ENCODE data around the gene RIPPLY2. TPM values are rescaled to one million over a fixed set of nuclear protein-coding genes. Genes with fewer than 3 reads are reported as not detected.

The RIPPLY2 gene
- polyA plus RNA-seq, 1 of the 3 experiments (the other 2 are of a cell fraction): 0.33 TPM

DNA sequence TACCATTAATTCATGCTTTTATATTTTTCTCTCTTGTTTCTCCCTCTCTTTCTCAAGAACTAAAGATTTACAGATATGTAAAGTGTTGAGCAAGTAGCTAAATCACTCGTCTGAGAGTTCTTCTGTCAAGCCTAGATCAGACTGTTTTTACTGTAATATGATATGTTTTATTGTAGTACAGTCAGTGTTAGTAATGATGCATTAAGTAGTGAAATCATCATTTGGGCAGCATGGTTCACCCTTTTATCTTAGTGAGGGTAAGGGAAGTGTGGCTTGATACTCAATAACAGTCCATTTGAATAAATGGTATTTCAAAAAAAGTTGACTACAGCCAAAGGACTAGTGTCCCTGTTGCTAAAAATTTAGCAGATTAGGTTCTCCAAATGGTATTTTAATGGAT, 15.5 kb downstream of the RIPPLY2 start:
- WGBS (ENCODE audit: low lambda C conversion rate): 17% methylated on average over 1 of the region's 1 CpG
- POLR2A ChIA-PET: no interaction called here
- peaks cover 20 to 33% of the 10 kb centered on the region in 2 experiments for H3K36me3 ChIP-seq (replicated peaks in 1 of 2; ENCODE audit: control insufficient read depth in 1 of 2, insufficient read depth in 2 of 2, low read length in 1 of 2)
- no peaks in the 10 kb centered on the region for H3K27me3 ChIP-seq (ENCODE audit: insufficient read depth)
- no peak overlapping the region for H3K27ac ChIP-seq (ENCODE audit: low read depth in 2 of 2, low read length in 1 of 2)
- CTCF ChIA-PET: interaction anchor here (0.6 kb wide), 1 partner anchor 49 kb away, joined by 3 read pairs; no protein-coding TSS in a partner anchor
- no peaks in the 10 kb centered on the region; a peak in 1 of 4 replicates for H3K4me1 ChIP-seq (ENCODE audit: control insufficient read depth in 1 of 2, insufficient read depth in 2 of 2, low read depth in 1 of 2, low read length in 1 of 2)
- H3K4me2 ChIP-seq: no peak overlapping the region
- DNase-seq: no peak
- H3K4me3 ChIP-seq (ENCODE audit: low read depth in 2 of 2, low read length in 1 of 2): no peak overlapping the region
- H3F3A ChIP-seq (replicated peaks; ENCODE audit: insufficient read depth): peaks cover 4% of the 10 kb centered on the region
- no peaks in the 10 kb centered on the region for H3K9me2 ChIP-seq
- no peak overlapping the region for H3K9ac ChIP-seq
- no peaks in the 10 kb centered on the region; the same call in 1 of the 2 replicates for H3K79me2 ChIP-seq (ENCODE audit: insufficient read depth)
- H4K20me1 ChIP-seq (ENCODE audit: insufficient read depth): no peaks in the 10 kb centered on the region
- H3K9me3 ChIP-seq: no peaks in the 10 kb centered on the region
- TF ChIP-seq TEAD4 (IDR thresholded peaks at IDR 0.05; ENCODE audit: borderline replicate concordance, insufficient read depth) (no peak), FOSL2 (IDR thresholded peaks at IDR 0.05; ENCODE audit: borderline replicate concordance, low read depth) (peak; percentile 46; the same call in 1 of the 2 replicates), TCF12 (IDR thresholded peaks at IDR 0.05) (peak; percentile 6; the same call in 1 of the 2 replicates)
- TF ChIP-seq, protein P1, sequence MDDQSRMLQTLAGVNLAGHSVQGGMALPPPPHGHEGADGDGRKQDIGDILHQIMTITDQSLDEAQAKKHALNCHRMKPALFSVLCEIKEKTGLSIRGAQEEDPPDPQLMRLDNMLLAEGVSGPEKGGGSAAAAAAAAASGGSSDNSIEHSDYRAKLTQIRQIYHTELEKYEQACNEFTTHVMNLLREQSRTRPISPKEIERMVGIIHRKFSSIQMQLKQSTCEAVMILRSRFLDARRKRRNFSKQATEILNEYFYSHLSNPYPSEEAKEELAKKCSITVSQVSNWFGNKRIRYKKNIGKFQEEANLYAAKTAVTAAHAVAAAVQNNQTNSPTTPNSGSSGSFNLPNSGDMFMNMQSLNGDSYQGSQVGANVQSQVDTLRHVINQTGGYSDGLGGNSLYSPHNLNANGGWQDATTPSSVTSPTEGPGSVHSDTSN (IDR thresholded peaks at IDR 0.05): peak; percentile 23; the same call in 1 of the 2 replicates
- H2AFZ ChIP-seq (ENCODE audit: low read depth): no peak overlapping the region

DNA sequence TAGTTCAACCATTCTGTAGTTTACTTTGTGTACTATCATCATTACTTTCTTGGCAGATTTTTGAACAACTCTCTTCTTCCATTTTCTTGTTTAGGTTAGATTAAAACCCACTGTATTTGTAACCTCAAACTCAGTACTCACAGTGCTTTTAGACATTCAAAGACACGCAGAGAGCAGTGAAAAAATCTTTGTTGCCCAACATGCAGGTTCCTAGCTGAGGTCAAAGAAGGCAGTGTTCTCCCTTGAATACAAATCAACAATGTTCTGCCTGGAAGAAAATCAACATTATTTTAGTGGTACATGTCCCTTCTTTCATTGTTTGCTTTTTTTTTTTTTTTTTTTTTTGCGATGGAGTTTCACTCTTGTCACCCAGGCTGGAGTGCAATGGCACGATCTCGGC, 17.5 kb downstream of the RIPPLY2 start:
- Histone ChIP-seq H3K4me3 (ENCODE audit: low read depth in 2 of 2, low read length in 1 of 2) (no peak overlapping the region), H2AFZ (ENCODE audit: low read depth) (no peak overlapping the region), H3K4me1 (ENCODE audit: control insufficient read depth in 1 of 2, insufficient read depth in 2 of 2, low read depth in 1 of 2, low read length in 1 of 2) (no peaks in the 10 kb centered on the region; a peak in 1 of 4 replicates), H3K9me3 (no peaks in the 10 kb centered on the region), H3K79me2 (ENCODE audit: insufficient read depth) (0 out of 2 replicates have a peak, but pooled peaks cover under 1% of the 10 kb centered on the region), H3K27me3 (ENCODE audit: insufficient read depth) (no peaks in the 10 kb centered on the region), H3K9me2 (no peaks in the 10 kb centered on the region), H3K27ac (ENCODE audit: low read depth in 2 of 2, low read length in 1 of 2) (no peak overlapping the region), H3K4me2 (no peak overlapping the region), H4K20me1 (ENCODE audit: insufficient read depth) (no peaks in the 10 kb centered on the region), H3F3A (replicated peaks; ENCODE audit: insufficient read depth) (peaks cover 4% of the 10 kb centered on the region), H3K9ac (no peak overlapping the region), H3K36me3 (replicated peaks in 1 of 2; ENCODE audit: control insufficient read depth in 1 of 2, insufficient read depth in 2 of 2, low read length in 1 of 2) (peaks cover 14 to 15% of the 10 kb centered on the region in 2 experiments)
- DNase-seq: no peak
- ChIA-PET CTCF (interaction anchor here (1.5 kb wide), 1 partner anchor 9 kb away, joined by 3 read pairs; no protein-coding TSS in a partner anchor), POLR2A (no interaction called here)
- TF ChIP-seq POLR2AphosphoS5 (IDR thresholded peaks at IDR 0.05; ENCODE audit: low read depth, low read length) (no peak), RCOR1 (IDR thresholded peaks at IDR 0.05; ENCODE audit: low read length) (no peak), SIN3A (IDR thresholded peaks at IDR 0.05; ENCODE audit: borderline replicate concordance, low read depth, low read length) (no peak), RAD21 (IDR thresholded peaks at IDR 0.05; ENCODE audit: low read length) (no peak), NFIC (IDR thresholded peaks at IDR 0.05; ENCODE audit: borderline replicate concordance) (no peak), GATA2 (CRISPR knock-in tag; IDR thresholded peaks at IDR 0.05) (no peak), TAF1 (IDR thresholded peaks at IDR 0.05; ENCODE audit: borderline replicate concordance, low read depth, low read length) (no peak), EP300 (IDR thresholded peaks at IDR 0.05; ENCODE audit: borderline replicate concordance in 1 of 2, low read depth in 1 of 2, low read length in 1 of 2) (no peak), ELF1 (IDR thresholded peaks at IDR 0.05) (no peak)
- WGBS (ENCODE audit: low lambda C conversion rate): 95% methylated on average over 4 of the region's 4 CpGs
